GM18507 (cell line): ENCODE results near the gene EMX2.
"Not testable (repeated sequence)": the region's sequence is repeated elsewhere in the genome, so short reads cannot be mapped to it uniquely, and the experiment has no call there.

Experiments
- DNase-seq: peaks from one replicate; pipeline ENCODE4 v3.0.0; 2011; ENCODE audit warnings: low read depth; ENCODE audit not compliant: insufficient read length; ENCODE audit errors: extremely low spot score
- FAIRE-seq: peaks from 2 replicates; lab custom pipeline; 2011; peaks lifted over from hg19 to GRCh38; lab: Jason Lieb, UNC

EMX2 gene

DNA sequence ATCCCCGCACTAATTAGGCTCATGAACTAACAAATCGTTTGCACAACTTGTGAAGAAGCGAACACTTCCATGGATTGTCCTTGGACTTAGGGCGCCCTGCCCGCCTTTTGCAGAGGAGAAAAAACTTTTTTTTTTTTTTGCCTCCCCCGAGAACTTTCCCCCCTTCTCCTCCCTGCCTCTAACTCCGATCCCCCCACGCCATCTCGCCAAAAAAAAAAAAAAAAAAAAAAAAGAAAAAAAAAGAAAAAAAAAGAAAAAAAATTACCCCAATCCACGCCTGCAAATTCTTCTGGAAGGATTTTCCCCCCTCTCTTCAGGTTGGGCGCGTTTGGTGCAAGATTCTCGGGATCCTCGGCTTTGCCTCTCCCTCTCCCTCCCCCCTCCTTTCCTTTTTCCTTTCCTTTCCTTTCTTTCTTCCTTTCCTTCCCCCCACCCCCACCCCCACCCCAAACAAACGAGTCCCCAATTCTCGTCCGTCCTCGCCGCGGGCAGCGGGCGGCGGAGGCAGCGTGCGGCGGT lies at the start of gene EMX2:
TSS of gene EMX2 (plus strand) at position 41 of the 519 bp plus-strand sequence. CDS start 522 bp downstream, outside the sequence.
- no peak for FAIRE-seq
- DNase-seq, result no peak

DNA sequence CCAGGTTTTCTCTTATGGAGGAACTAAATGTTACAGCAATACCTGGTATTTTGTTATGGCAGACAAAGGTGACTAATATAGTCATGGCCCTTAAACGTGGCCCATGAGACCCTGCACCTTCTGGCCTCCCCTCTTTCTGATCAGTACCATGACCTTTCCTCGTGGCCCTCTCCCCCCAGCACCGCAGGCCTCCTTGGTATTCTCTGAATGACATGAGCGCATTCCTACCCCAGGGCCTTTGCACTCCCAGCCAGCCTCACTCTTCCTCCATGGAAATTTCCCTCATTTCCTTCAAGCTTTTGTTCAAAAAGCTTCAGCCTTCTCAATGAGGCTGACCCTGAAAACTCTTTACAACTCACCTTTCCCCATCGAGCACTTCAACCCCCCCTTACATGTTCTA lies 46.5 kb upstream of the EMX2 start:
- no peak for DNase-seq
- no peak for FAIRE-seq

DNA sequence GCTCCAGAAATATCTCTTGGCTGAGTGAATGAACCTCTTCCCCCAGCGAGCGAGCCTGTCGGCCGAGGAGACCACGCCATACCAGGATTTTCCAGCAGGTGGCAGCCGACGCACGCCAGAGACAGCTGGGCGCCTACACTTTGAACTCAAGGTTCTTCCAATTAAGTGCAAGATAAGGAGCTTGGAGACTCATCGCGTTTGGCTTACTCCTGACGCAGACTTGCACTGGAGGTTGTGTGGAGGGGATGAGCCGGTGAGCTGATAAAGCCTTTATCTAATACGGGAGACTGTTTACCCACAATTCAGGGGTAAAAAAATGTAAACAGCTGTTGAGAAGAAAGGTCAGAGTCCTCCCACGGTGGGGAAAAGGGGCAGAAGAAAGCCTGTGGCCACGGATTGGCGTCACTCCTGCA lies 45.9 kb upstream of the EMX2 start:
- DNase-seq, result peak; percentile 48
- FAIRE-seq, result peak; percentile 88

DNA sequence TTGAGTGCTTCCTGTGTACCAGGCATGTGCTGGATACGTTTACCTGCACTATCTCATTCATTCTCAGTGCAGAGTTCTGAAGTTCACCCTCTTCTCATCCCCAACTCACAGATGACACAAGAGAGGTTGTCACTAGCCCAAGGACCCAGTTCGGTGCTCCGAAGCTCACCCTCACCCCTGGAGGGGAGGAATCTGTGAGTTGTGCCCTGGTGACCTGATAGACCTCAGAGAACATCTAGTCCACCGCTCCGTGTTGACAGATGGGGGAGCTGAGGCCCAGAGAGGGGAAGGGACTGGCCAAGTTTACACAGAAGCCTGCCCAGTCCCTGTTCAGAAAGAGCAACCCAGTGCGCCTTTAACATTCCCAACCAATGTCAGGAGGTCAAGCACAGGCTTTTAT lies 44.8 kb upstream of the EMX2 start:
- FAIRE-seq (no peak), DNase-seq (no peak)

DNA sequence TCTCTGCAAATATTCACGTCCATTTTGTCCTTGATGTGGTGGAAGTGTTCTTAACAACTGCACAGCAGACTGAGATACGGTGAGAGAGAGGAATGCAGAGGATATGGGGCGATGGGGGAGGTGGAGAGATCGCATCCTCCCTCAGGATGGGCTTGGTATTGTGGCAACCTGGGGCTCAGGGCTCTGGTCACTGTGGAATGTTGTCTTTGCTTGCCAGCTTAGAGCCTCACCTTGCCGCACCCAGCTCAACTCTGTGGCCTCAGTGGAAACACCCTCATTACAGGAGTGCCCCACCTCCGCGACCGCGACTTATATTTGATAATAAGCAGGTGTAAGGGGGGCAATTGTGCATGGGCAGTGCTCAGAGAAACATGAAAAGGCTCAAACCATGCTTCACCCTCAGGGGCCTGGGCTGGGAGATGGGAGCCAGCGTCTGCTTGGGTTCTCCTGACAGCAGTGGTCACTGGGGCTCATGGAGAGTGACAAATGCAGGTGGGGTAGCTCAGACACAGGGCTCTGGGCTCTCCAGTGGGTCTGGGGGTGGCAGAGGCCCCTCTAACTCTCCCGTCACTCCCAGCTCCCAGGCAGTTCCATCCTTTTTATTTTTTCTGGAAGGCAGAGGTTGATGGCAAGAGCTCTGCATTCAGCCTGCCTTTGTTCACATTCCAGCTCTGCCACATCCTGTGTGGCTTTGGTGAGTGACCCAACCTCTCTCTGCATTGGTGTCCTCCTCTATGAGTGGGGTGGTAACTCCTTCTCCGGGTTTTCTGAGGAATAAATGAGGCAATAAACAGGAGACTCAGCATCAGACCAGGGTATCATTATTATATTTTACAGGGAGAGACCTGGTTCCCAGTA lies 43.1 kb upstream of the EMX2 start:
- no peak for FAIRE-seq

DNA sequence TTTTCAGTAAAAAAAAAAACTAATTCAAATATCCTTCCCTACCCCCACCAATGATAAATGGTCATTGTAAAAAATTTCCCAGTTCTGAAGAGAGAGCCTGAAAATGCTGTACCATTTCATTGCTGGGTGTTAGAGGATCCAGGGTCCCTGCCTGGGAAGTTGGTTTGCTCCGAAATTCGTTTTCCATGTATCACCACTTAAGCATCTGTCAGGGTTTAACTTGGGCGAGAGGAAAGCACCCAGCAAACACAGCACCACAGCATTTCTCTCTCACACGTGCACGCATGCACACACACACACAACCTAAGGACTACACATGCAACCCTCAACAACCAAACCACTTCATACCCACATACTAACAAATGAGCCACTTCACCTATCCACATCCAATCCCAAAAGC lies 42.1 kb upstream of the EMX2 start:
- no peak for FAIRE-seq
- no peak for DNase-seq

More for the DNA sequence above, 43.1 kb upstream of the EMX2 start:
- no peak for DNase-seq

DNA sequence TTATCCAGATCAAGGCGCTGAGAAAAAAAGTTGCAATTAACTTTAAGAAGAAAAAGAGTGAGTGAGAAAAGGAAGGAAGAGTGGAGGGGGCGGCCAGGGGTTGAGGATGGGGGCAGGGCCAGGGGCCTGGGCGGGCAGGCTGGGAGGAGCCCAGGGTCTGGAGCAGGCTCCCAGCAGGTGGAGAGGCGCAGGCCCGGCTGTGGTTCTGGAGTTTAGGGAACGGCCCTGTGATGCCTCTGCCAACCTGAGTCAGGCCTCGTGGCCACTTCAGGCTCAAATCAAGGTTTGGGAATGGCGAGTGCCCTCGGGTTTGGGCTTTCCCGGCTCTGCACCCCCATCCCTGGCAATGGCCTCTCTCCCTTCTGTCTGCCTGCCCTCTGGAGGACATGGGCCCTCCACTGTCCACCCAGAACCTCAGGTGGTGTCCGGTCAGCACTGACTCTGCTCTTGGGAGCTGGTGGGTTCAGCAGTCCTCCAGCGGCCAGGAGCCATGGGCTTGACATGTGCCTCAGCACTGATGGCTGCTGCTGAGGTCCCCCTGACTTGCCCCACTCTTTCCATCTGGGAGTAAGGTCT lies 41.0 kb upstream of the EMX2 start:
- no peak for FAIRE-seq
- DNase-seq, result no peak

DNA sequence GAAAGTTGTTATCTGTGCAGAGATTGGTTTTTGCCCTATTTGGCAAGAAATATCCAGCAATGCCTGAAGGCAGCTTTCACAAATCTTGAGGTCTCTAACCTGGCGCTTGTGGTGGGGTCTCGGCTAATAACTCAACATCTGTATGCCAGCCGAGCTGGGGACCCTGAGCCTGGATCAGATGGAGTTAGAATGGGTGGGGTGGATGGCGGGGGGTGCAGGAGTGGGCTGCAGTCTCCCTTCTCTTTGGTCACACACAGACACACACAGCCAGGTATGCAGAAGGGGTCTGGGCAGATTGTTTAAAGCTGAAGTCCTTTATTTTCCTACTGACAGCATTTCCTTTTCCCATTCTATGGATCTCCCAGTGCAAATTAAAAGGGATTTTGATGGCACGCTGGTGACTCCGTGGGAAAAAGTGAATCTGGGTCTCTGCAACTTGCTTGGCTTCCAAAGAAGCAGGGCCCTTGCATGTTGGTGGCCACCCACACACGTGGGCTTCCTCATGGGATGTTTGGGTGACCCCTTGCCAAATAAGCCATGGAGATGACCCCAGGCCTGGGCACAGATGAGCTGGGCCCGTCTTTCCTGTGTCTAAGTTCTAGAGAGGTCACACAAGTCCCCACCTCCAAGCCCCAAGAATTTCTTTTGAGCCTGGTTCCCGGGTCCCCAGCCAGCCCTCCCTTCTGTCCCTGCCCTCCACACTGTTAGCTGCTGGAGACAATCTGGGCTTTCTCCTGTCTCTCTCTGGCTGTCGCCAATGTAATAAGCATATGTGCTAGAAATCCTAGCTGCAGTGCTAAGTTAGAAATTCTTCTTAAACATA lies 39.9 kb upstream of the EMX2 start:
- DNase-seq, result no peak
- no peak for FAIRE-seq

DNA sequence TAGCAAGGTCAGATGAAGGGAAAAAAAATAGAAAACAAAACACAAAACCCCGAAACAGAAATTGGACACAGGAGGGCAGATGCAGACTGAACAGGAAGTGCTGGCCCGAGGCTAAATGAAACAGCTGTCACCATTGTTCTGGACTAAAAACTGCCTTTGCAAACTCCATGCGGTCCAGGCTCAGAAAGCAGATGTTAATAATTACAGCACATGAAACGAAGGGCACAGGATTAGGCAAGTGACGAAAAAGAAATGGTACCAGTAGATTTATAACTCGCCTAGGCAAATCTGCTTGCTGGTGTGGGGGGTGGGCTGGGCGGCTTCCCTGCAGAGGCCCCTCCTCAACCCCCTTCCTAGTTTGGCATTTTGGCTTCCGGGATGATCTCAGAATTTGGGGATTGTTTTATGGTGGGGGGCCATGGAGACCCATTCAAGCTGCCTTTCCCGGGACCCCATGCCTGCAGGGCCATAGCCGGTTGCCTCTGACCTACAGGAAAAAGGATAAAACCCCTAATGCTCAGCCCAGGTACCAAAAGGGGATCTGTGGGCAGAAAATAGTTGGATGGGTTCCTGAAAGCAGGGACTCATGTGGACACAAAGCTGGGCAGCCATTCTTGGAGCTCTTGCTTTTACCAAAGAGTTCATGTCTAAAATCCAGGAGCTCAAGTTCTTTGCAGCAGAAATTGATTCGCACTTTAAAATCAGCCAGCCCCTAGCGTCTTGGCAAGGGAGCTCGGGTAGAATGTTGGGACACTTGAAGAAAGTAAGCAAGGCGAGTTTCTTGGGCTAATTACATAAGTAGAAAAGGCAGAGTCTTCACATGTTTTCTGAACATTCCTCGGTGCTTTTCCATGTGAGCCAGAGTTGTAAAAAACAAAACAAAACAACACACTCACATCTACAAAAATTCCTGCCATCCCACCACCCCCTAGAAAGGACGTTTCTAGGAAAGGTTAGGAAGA lies 39.0 kb upstream of the EMX2 start:
- FAIRE-seq (peak; percentile 79), DNase-seq (peak; percentile 17)

DNA sequence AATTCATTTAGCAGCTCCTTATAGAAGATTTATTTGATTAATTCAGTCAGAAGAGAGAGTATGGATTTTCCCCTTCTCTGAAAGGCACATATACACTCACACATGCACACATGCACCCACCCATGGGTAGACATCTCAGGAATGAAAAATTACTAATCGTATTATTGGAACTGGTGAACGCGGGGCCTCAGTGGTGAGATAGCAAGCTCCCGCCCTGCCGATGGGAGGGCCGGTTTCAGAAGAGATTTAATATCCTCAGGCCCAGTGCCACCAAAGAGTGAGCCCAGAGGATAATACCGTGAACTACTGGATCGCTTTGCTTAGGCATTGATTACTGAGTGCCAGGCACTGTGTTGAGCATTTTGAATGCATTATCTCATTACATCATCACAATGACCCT lies 38.0 kb upstream of the EMX2 start:
- DNase-seq (no peak), FAIRE-seq (no peak)

DNA sequence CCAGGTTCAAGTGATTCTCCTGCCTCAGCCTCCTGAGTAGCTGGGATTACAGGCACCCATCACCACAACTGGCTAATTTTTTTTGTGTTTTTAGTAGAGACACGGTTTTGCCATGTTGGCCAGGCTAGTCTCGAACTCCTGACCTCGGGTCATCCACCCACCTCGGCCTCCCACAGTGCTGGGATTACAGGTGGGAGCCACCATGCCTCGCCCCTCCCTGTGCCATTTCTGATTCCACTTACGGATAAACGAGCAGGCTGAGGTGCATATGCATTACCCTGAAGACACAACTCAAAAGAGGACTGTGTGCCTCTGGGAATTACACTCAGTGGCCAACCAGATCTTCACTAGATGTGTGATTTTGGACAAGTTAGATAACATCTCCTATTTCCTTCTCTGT lies 35.5 kb upstream of the EMX2 start:
- not testable (repeated sequence) for DNase-seq, FAIRE-seq

DNA sequence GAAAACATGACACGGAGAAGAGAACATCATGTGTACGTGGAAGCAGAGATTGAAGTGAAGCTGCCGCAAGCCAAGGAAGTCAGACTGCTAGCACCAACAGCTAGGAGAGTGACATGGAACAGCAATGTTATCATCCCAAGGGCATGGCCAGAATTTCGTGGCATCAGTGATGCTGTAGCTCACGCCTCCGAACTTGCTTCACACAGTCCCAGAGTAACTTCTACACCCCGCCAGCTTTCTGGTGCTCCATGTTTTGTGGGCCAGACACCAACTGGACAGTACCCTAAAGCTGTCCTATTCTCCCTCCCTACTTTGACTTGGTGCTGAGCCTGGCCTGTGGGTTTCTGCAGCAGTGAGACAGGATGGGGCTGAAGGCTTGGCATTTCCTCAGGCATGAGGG lies 33.0 kb upstream of the EMX2 start:
- DNase-seq (no peak), FAIRE-seq (no peak)

DNA sequence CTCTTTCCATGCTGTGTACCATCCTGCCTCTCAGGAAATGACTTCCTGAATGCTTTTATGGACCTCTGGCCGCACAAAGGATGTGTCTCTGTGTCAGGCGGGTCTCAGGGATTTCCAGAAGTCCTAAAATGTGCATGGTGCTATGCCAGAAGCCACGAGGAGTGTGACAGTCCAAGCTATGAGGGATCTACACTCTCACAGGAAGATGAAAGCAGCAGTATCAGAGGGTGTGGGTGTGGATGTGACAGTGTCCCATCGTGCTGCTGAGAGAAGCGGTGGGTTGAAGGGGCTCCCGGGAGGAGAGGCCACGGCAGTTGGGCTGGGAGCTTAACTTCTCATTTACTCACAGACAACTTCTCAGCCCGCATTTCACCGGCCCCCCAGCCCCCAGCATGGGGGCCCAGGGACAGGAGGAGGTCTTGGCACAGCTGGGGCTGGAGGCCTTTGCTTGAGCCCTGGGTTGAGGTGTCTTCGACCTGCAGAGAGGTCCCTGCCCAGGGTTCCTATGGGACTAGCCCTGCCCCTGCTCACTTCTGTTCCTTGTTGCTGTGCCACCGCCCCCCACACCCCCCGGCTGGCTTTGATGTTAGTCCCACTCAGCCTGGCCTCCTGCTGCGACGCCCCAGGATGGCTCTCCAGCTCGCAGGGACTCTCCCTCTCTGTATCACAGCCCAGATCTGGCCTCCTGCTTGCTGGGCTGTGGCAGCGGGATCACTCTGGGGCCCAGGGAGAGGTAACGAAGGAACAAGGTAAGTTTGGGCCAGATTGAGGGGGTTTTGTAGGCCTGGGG lies 30.8 kb upstream of the EMX2 start:
- FAIRE-seq, result no peak

DNA sequence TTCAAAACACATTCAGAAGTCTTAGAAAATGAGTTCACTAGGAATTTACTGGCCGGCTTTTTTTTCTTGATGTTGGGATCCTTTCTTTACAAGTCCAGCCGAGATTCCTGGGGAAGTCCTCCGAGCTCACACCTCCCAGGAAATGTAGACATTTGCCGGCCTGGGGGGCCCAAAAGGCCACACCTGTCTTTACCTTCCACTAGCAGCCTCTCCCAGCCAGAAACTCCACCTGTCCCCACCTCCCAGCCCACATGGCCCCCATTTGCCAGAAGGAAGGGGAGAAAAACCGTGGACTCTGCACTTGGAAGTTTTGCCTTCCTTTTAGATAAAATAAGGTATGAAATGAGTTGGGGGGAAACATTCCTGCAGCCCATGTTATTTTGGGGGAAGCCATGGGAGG lies 27.6 kb upstream of the EMX2 start:
- FAIRE-seq, result no peak
- no peak for DNase-seq

More for the DNA sequence above, 30.8 kb upstream of the EMX2 start:
- DNase-seq, result no peak

DNA sequence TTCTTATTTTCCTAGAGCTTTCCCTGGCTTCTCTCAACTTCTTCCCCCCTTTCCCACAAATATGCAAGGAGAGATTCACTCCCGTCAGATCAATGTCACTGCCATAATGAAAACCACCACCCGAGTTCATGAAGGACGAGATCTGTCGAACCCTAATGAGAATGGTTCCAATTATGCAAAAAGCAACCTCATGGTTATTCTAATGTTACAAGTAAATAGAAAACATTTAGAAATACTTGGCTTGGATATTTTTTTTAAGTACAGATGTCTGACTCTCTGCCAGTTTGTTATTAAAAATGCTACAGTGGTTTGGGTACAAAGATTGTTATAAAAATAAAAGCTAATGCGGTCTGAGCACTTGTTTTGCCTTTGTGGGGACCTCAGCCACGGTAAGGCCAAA lies 25.9 kb upstream of the EMX2 start:
- no peak for FAIRE-seq
- DNase-seq, result no peak

DNA sequence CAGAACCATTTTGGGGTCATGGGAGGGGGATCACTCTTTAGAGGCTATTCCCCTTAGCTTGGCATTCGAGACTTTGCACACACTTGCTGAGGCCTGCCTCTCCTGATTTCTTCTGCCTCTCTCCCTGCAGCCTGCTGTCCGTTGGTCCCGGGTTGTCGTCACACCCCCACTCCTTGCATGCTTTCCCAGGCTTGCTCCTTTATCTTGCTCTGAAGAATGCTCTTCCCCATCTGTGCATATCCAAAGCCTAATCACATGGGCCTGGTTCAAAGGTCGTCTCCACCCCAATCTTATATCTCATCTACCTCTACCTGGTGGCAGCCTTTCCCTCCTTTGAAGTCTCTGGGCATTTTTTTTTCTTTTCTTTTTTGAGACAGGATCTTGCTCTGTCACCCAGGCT lies 24.3 kb upstream of the EMX2 start:
- DNase-seq, result no peak
- FAIRE-seq, result no peak

DNA sequence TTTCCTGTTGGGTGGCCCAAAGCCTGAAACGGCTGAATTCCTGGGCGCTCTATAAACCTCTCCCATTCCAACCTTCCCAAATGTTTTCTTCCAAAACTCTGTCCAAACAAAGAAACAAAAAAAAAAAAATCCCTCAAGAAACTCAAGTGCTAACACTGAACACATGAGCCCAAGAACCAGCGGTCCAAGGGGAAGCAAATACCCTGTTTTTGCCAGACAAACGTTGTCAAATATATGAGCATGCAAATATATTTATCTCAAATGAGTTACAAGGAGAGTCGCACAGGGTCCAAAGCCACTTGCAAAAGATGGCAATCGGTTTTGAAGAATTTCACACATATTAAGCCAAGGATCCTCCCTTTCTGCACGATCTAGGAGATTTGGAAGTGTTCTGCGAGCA lies 23.3 kb upstream of the EMX2 start:
- DNase-seq (no peak), FAIRE-seq (no peak)

DNA sequence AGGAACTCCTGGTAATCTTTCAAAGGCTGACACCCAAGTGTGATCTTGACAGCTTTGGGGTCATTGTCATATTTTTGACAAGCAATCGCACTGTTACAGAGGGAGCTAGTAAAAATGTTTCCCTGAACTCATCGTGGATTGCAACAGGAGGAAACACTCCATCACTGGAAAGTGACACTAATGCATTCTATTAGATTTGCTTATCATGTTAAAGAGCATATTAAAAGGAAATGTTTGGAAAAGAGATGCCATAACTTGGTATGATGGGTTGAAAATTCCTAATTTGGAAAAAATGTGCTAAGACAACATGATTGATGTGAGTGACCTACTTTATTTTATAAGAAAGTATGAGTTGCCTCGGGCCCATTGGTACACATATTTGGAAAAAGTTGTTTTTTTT lies 22.7 kb upstream of the EMX2 start:
- FAIRE-seq, result no peak
- DNase-seq, result no peak
